Epithelial cell of proximal tubule (primary cell): ENCODE measurements around the gene PQBP1. TPM values are rescaled to one million over a fixed set of nuclear protein-coding genes. Genes with fewer than 3 reads are reported as not detected.
A peak's percentile ranks its signal among the peaks of the same experiment; 100 is the strongest.
"Not testable (repeated sequence)": the region's sequence is repeated elsewhere in the genome, so short reads cannot be mapped to it uniquely, and the experiment has no call there.

Experiments used
- DNase-seq: peaks from one replicate; pipeline ENCODE4 v3.0.0-alpha.2; 2011; ENCODE audit warnings: low read depth
- H3K4me3 ChIP-seq: 2 replicates; pipeline ENCODE4 v1.5.1; 2011; ENCODE audit warnings: low read depth, mild to moderate bottlenecking, low read length
- total RNA-seq: library from RNA; depleted of rRNA; stranded (reverse); fragments of >200 nt; gene quantifications from 2 replicates; pipeline ENCODE4 v1.2.3, GENCODE V29; 2015
- TF ChIP-seq, protein P1 (sequence below): conservative IDR thresholded peaks from 2 replicates; pipeline ENCODE4 v1.5.1; 2012; ENCODE audit warnings: low read depth, mild to moderate bottlenecking, low read length

PQBP1 gene
- total RNA-seq, 1 donor from 2014 or later: 84.6 TPM

DNA sequence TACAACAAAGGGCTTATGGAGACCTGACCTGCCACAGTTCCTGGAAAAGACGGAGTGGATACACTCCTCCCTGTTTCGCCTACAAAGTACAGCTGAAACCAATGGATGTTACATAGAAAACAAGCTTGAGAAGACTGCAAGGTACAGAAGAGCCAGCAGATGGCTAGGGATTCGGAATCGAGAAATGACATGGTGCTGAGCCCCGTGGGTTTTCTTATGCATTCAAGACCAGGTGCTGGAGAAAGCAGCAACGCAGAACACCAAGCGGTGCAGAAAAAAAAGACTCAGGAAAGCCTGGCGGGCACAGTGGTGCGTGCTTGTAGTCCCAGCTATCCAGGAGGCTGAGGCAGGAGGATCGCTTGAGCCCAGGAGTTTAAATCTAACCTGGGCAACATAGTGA lies 14.0 kb upstream of the PQBP1 start:
- no peak for DNase-seq
- TF ChIP-seq, protein P1, sequence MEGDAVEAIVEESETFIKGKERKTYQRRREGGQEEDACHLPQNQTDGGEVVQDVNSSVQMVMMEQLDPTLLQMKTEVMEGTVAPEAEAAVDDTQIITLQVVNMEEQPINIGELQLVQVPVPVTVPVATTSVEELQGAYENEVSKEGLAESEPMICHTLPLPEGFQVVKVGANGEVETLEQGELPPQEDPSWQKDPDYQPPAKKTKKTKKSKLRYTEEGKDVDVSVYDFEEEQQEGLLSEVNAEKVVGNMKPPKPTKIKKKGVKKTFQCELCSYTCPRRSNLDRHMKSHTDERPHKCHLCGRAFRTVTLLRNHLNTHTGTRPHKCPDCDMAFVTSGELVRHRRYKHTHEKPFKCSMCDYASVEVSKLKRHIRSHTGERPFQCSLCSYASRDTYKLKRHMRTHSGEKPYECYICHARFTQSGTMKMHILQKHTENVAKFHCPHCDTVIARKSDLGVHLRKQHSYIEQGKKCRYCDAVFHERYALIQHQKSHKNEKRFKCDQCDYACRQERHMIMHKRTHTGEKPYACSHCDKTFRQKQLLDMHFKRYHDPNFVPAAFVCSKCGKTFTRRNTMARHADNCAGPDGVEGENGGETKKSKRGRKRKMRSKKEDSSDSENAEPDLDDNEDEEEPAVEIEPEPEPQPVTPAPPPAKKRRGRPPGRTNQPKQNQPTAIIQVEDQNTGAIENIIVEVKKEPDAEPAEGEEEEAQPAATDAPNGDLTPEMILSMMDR: no peak
- no peak overlapping the region for H3K4me3 ChIP-seq

DNA sequence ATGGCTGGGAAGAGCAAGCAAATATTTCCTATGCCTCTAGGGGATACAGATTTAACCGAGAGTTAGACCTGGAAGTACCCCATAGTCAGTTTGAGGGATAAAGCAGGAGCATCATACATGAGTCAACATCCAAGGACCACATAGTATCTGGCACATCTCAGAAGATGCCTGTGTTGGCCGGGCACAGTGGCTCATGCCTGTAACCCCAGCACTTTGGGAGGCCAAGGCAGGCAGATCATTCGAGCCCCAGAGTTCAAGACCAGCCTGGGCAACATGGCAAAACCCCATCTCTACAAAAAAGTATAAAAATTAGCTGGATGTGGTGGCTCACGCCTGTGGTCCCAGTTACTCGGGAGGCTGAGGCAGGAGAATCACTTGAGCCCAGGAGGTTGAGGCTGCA lies 11.1 kb upstream of the PQBP1 start:
- not testable (repeated sequence) for DNase-seq, H3K4me3 ChIP-seq

GRCh38 chrX:48890296-48890925 lies 7.3 kb upstream of the PQBP1 start:
- TF ChIP-seq, protein P1: no peak
- no peak for DNase-seq
- peak overlapping the region; percentile 56 for H3K4me3 ChIP-seq

GRCh38 chrX:48890934-48891401 lies 6.8 kb upstream of the PQBP1 start:
- no peak for DNase-seq
- peak overlapping the region; percentile 56 for H3K4me3 ChIP-seq
- TF ChIP-seq, protein P1: no peak

- DNase-seq: peak; percentile 13
- H3K4me3 ChIP-seq: peak overlapping the region; percentile 56
- TF ChIP-seq, protein P1: peak; percentile 55
Measured at GRCh38 chrX:48891402-48892288, 6.1 kb upstream of the PQBP1 start.

DNA sequence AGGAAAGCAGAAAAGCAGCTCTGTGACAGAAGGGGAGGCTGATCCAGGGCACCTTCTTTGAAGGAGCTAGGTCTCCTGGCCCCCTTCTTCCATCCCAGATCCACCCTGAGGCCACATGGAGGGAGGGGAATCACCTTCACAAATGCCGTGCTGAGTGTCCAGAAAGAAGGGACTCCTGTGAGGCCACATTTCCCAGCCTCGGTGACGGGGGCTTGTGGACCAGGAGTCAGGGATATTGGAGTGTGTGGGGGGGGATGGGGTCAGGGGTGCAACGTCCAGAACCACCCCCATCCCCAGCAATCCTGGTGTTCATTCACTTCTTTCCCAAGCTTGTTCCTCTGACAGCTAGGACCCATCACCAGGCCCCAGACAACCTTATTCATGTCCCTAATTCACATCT lies 4.8 kb upstream of the PQBP1 start:
- DNase-seq: no peak
- H3K4me3 ChIP-seq: no peak overlapping the region
- TF ChIP-seq, protein P1: no peak

DNA sequence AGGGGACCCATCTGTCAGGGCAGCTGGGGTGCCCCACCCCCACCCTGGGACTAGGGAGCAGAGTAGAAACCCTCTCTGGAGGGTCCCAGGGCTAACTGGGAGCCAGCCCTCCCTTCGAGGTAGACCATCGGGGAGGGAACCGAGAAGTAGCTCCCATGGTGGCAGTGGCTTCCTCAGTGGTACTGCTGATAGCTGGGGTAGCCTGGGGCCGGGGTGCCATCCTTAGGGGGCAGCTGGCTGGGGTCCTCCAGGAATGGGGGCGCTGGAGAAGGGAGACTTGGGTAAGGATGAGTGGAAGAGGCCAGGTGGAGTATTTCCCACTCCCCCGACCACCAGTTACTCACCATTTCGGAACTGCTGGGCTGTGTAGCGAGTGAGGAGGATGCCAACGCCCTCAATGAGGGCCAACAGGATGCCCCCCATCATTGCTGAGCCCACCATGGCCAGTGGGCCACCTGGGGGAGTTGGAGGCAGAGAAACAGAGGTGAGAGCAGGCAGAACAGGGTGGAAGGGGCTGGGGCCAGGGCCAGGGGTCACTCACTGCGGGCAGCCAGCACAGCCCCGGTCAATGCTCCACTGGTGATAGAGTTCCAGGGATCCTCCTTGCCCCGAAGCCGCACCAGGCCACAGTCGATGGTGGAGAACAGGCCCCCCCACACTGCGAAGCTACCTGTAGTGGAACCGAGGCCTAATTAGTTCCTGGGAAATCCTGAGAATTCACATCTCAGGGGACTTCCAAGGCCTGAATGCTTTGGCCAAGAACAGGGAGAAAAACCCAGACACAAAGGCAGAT lies 4.0 kb upstream of the PQBP1 start:
- no peak for DNase-seq
- no peak overlapping the region for H3K4me3 ChIP-seq
- TF ChIP-seq, protein P1: no peak
